ENCODE data around the gene VKORC1L1. TPM values are rescaled to one million over a fixed set of nuclear protein-coding genes. Genes with fewer than 3 reads are reported as not detected.
"Not testable (repeated sequence)": the region's sequence is repeated elsewhere in the genome, so short reads cannot be mapped to it uniquely, and the experiment has no call there.

The VKORC1L1 gene
- total RNA-seq, 1 donor from 2014 or later, result 16.0 TPM

DNA sequence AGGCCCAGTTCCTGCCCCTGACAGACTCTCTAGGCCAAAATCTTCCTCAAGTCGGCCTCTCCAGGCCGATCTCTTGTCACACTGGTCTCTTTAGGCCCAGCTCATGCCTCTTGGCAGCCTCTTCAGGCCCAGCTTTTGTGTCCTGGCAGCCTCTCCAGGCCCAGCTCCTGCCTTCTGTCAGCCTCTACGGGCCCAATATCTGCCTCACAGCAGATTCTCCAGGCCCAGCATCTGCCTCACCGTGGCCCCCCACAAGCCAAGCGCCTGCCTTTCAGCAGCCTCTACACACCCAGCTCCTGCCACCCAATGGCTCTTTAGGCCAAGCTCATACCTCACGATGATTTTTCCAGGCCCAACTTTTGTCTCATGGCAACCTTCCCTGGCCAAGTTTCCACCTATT, 33.0 kb upstream of the VKORC1L1 start:
- H3K9me3 ChIP-seq (ENCODE audit: low read depth), result no peaks in the 10 kb centered on the region
- DNase-seq (ENCODE audit: low spot score), result no peak
- no peaks in the 10 kb centered on the region for H3F3A ChIP-seq (ENCODE audit: low read depth)
- no peaks in the 10 kb centered on the region for H4K20me1 ChIP-seq (ENCODE audit: low read depth)
- no peak overlapping the region for H3K9ac ChIP-seq
- H3K79me2 ChIP-seq (ENCODE audit: low read depth), result no peaks in the 10 kb centered on the region
- no peaks in the 10 kb centered on the region for H3K36me3 Mint-ChIP-seq
- TF ChIP-seq EZH2phosphoT487 (IDR thresholded peaks at IDR 0.05) (no peak), EZH2 (IDR thresholded peaks at IDR 0.05) (no peak)
- TF ChIP-seq, protein P1, sequence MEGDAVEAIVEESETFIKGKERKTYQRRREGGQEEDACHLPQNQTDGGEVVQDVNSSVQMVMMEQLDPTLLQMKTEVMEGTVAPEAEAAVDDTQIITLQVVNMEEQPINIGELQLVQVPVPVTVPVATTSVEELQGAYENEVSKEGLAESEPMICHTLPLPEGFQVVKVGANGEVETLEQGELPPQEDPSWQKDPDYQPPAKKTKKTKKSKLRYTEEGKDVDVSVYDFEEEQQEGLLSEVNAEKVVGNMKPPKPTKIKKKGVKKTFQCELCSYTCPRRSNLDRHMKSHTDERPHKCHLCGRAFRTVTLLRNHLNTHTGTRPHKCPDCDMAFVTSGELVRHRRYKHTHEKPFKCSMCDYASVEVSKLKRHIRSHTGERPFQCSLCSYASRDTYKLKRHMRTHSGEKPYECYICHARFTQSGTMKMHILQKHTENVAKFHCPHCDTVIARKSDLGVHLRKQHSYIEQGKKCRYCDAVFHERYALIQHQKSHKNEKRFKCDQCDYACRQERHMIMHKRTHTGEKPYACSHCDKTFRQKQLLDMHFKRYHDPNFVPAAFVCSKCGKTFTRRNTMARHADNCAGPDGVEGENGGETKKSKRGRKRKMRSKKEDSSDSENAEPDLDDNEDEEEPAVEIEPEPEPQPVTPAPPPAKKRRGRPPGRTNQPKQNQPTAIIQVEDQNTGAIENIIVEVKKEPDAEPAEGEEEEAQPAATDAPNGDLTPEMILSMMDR (IDR thresholded peaks at IDR 0.05), result no peak
- H3K9me3 Mint-ChIP-seq, result no peaks in the 10 kb centered on the region
- H2AFZ ChIP-seq (replicated peaks), result no peak overlapping the region
- no peak overlapping the region for H3K27ac ChIP-seq
- no peaks in the 10 kb centered on the region for H3K4me1 Mint-ChIP-seq
- H3K4me1 ChIP-seq, result no peaks in the 10 kb centered on the region
- no peak overlapping the region for H3K4me3 ChIP-seq
- no peaks in the 10 kb centered on the region for H3K36me3 ChIP-seq
- H3K27me3 ChIP-seq, result no peaks in the 10 kb centered on the region
- no peak overlapping the region for H3K4me2 ChIP-seq
- no peaks in the 10 kb centered on the region for H3K27me3 Mint-ChIP-seq (ENCODE audit: insufficient read depth, low read depth)
- peak overlapping the region; percentile 49 for H3K4me3 Mint-ChIP-seq
- H3K27ac Mint-ChIP-seq, result peak overlapping the region; percentile 89

GRCh38 chr7:65840446-65840845, 32.4 kb upstream of the VKORC1L1 start:
- no peak overlapping the region for H3K27ac ChIP-seq
- Mint-ChIP-seq H3K4me1 (no peaks in the 10 kb centered on the region), H3K9me3 (no peaks in the 10 kb centered on the region), H3K27ac (no peak overlapping the region), H3K36me3 (no peaks in the 10 kb centered on the region), H3K27me3 (ENCODE audit: insufficient read depth, low read depth) (no peaks in the 10 kb centered on the region), H3K4me3 (no peak overlapping the region)
- no peaks in the 10 kb centered on the region for H3K27me3 ChIP-seq
- H3K9me3 ChIP-seq (ENCODE audit: low read depth), result no peaks in the 10 kb centered on the region
- H3F3A ChIP-seq (ENCODE audit: low read depth), result no peaks in the 10 kb centered on the region
- H3K9ac ChIP-seq, result no peak overlapping the region
- H2AFZ ChIP-seq (replicated peaks), result peak overlapping the region; percentile 58
- no peaks in the 10 kb centered on the region for H4K20me1 ChIP-seq (ENCODE audit: low read depth)
- no peaks in the 10 kb centered on the region for H3K79me2 ChIP-seq (ENCODE audit: low read depth)
- DNase-seq (ENCODE audit: low spot score), result peak; percentile 66
- no peaks in the 10 kb centered on the region for H3K4me1 ChIP-seq
- H3K36me3 ChIP-seq, result no peaks in the 10 kb centered on the region
- TF ChIP-seq, protein P1 (IDR thresholded peaks at IDR 0.05), result peak; percentile 50
- no peak for TF ChIP-seq EZH2phosphoT487 (IDR thresholded peaks at IDR 0.05)
- no peak for TF ChIP-seq EZH2 (IDR thresholded peaks at IDR 0.05)
- no peak overlapping the region for H3K4me2 ChIP-seq
- H3K4me3 ChIP-seq, result no peak overlapping the region

DNA sequence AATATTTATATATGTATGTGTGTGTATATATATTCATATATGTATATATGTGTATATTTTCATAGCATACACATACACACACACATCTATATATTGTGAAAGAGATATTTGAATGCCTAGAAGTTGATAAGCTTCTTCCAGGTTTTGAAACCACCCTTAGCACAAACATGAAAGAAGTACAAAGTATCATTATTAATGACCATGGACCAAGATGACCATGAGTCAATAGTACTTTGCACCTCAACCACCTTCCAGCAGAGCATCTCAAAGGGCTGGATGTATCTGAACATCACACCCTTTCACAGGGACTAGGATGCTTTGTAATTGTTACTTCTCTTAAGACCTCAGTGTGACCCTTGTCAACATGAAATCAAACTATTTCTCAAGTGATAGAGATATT, 29.3 kb upstream of the VKORC1L1 start:
- not testable (repeated sequence) for H3K9me3 ChIP-seq (ENCODE audit: low read depth); H3K27me3 Mint-ChIP-seq (ENCODE audit: insufficient read depth, low read depth); H3K27ac ChIP-seq; H3K9ac ChIP-seq; H3K27me3 ChIP-seq; H4K20me1 ChIP-seq (ENCODE audit: low read depth); H2AFZ ChIP-seq (replicated peaks); H3K36me3 ChIP-seq; DNase-seq (ENCODE audit: low spot score); H3K4me1 ChIP-seq; H3K4me2 ChIP-seq; H3K27ac Mint-ChIP-seq; H3K9me3 Mint-ChIP-seq; H3K79me2 ChIP-seq (ENCODE audit: low read depth); H3K4me3 Mint-ChIP-seq; H3K4me1 Mint-ChIP-seq; H3K4me3 ChIP-seq; H3K36me3 Mint-ChIP-seq; H3F3A ChIP-seq (ENCODE audit: low read depth)

DNA sequence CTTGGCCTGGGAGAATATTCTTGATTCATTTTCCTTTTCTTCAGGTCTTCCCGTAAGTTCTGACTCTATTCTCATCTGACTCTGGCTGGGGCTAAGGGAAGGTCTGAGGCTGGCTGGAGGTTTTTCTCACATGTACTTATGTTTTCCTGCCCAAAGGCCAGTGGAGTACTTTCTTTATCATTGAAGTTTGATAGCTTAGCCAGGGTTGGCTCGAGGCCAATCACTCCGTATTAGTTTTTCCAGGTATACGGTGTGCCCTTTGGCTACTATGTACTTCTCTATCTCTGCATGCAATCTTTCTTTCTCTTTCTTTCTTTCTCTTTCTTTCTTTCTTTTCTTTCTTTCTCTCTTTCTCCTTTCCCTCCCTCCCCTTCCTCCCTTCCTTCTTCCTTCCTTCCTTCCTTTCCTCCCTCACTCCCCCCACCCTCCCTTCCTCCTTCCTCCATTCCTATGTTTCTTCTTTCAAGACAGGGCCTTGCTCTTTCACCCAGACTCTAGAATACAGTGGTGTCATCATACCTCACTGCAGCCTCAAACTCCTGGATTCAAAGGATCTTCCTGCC, 26.8 kb upstream of the VKORC1L1 start:
- no peak overlapping the region for H3K27ac Mint-ChIP-seq
- H3K4me1 ChIP-seq, result no peaks in the 10 kb centered on the region
- no peak for DNase-seq (ENCODE audit: low spot score)
- TF ChIP-seq EZH2 (IDR thresholded peaks at IDR 0.05) (no peak), EZH2phosphoT487 (IDR thresholded peaks at IDR 0.05) (no peak)
- TF ChIP-seq, protein P1 (IDR thresholded peaks at IDR 0.05), result no peak
- no peaks in the 10 kb centered on the region for H3K27me3 ChIP-seq
- H2AFZ ChIP-seq (replicated peaks), result no peak overlapping the region
- H3K36me3 Mint-ChIP-seq, result no peaks in the 10 kb centered on the region
- no peaks in the 10 kb centered on the region for H3K36me3 ChIP-seq
- no peak overlapping the region for H3K4me3 Mint-ChIP-seq
- H3K4me1 Mint-ChIP-seq, result no peaks in the 10 kb centered on the region
- no peaks in the 10 kb centered on the region for H3K9me3 Mint-ChIP-seq
- H4K20me1 ChIP-seq (ENCODE audit: low read depth), result no peaks in the 10 kb centered on the region
- H3K9me3 ChIP-seq (ENCODE audit: low read depth), result no peaks in the 10 kb centered on the region
- H3K27me3 Mint-ChIP-seq (ENCODE audit: insufficient read depth, low read depth), result no peaks in the 10 kb centered on the region
- no peak overlapping the region for H3K4me3 ChIP-seq
- no peak overlapping the region for H3K9ac ChIP-seq
- H3F3A ChIP-seq (ENCODE audit: low read depth), result no peaks in the 10 kb centered on the region
- no peaks in the 10 kb centered on the region for H3K79me2 ChIP-seq (ENCODE audit: low read depth)
- no peak overlapping the region for H3K27ac ChIP-seq
- H3K4me2 ChIP-seq, result no peak overlapping the region

GRCh38 chr7:65853426-65853825, 19.4 kb upstream of the VKORC1L1 start:
- H3K27me3 ChIP-seq, result not testable (repeated sequence)

DNA sequence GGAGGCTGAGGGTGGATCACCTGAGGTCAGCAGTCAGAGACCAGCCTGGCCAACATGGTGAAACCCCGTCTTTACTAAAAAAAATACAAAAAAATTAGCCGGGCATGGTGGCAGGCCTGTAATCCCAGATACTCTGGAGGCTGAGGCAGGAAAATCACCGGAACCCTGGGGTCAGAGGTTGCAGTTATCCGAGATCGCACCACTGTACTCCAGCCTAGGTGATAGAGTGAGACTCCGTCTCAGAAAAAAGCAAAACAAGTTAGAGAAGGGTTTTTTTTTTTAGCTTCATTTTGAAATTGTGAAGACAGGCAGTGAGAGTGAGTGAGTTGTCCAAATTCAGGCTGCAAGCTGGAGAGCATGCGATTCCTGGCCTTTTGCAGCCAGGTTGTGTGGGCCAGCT, 19.0 kb upstream of the VKORC1L1 start:
- H3K27me3 Mint-ChIP-seq (ENCODE audit: insufficient read depth, low read depth); H3K9me3 Mint-ChIP-seq; H3K36me3 ChIP-seq; H4K20me1 ChIP-seq (ENCODE audit: low read depth); H3K4me3 Mint-ChIP-seq; DNase-seq (ENCODE audit: low spot score); H3K27ac ChIP-seq; H3K36me3 Mint-ChIP-seq; H3K9me3 ChIP-seq (ENCODE audit: low read depth); H3K79me2 ChIP-seq (ENCODE audit: low read depth); H3K4me3 ChIP-seq; H3K27ac Mint-ChIP-seq; H3K4me2 ChIP-seq; H3K9ac ChIP-seq; H3F3A ChIP-seq (ENCODE audit: low read depth); H2AFZ ChIP-seq (replicated peaks); H3K4me1 Mint-ChIP-seq; H3K27me3 ChIP-seq; H3K4me1 ChIP-seq: not testable (repeated sequence)

More at GRCh38 chr7:65853426-65853825, 19.4 kb upstream of the VKORC1L1 start:
- H3K4me3 Mint-ChIP-seq; H3K9me3 Mint-ChIP-seq; H3K27ac Mint-ChIP-seq; H3K4me3 ChIP-seq; H3K79me2 ChIP-seq (ENCODE audit: low read depth); H3K27ac ChIP-seq; H3K9ac ChIP-seq; H4K20me1 ChIP-seq (ENCODE audit: low read depth); H2AFZ ChIP-seq (replicated peaks); H3K27me3 Mint-ChIP-seq (ENCODE audit: insufficient read depth, low read depth); H3K4me1 ChIP-seq; H3K36me3 ChIP-seq; DNase-seq (ENCODE audit: low spot score); H3K4me1 Mint-ChIP-seq; H3K36me3 Mint-ChIP-seq; H3F3A ChIP-seq (ENCODE audit: low read depth); H3K4me2 ChIP-seq; H3K9me3 ChIP-seq (ENCODE audit: low read depth): not testable (repeated sequence)

Data from neural progenitor cell (in vitro differentiated cells).